GM19099 (cell line): ENCODE data around the gene PPP1R18.

ENCODE experiments used
- POLR2A ChIP-seq: IDR thresholded peaks from 3 replicates; pipeline ENCODE4 v1.6.1; 2011; ENCODE audit warnings: low read depth; ENCODE audit not compliant: insufficient read length; ENCODE audit errors: extremely low read depth

Gene PPP1R18

DNA sequence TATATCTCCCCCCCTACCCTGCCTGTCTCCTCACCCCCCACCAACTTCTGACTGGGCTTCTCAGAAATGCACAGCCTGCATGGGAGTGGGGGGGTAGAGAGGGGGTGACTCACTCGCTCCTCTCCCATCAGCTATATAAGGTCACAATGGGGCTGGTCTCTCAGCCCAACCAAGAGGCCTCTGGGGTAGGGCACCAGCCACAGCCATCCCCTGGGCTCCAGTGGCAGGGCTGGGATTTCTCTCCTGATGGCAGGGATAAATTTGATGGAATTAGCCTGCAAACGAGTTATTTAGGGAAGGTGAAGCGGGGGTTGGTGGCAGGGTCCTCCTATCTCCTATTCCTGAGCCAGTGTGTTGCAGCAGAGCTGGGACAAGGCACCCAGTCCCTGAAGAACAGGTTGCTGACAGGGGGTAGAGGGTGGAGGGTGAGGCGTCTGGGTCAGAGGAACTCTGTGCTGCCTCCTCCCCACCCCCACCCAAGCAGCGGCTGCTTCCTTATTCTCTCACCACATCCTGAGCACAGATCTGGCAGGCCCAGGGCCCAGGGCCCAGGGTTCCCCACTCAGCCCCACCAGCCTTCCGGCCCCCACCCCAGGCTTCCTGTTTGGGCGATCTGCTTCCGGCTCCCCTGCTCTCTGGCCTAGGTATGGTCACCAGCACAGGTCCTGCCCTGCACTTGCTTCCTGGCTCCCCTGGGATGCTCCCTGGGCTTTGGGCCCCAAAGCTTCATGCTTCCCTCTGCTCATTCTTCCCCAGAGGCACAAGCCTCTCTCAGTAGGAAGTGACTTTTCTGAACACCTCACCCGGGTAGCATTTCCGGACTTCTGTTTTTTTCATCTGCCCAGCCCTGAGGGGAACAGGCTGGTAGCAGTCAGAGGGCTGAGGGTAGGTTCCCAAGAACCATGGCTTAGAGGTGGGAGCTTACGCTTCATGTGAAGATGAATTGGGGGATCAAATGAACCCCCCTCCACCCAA, 4.0 kb downstream of the PPP1R18 start:
- TF ChIP-seq POLR2A, result peak; percentile 55

DNA sequence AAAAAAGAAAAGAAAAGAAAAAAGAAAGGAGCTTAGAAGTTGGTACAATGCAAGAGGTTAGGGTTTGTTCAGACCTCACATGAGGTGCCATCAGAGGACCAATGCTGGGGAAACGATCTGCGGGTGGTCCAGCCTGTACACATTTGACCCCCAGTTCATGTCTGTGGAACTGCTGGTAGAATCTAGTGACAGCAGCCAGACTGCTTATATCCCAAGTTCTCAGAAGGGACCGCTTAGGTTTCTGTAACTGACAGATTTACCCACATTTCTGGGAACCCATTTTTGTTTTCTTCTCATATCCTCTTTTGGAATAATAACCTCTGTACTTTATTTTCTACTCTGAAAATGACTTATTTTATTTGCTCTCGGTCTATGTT, 4.7 kb downstream of the PPP1R18 start:
- TF ChIP-seq POLR2A, result no peak

DNA sequence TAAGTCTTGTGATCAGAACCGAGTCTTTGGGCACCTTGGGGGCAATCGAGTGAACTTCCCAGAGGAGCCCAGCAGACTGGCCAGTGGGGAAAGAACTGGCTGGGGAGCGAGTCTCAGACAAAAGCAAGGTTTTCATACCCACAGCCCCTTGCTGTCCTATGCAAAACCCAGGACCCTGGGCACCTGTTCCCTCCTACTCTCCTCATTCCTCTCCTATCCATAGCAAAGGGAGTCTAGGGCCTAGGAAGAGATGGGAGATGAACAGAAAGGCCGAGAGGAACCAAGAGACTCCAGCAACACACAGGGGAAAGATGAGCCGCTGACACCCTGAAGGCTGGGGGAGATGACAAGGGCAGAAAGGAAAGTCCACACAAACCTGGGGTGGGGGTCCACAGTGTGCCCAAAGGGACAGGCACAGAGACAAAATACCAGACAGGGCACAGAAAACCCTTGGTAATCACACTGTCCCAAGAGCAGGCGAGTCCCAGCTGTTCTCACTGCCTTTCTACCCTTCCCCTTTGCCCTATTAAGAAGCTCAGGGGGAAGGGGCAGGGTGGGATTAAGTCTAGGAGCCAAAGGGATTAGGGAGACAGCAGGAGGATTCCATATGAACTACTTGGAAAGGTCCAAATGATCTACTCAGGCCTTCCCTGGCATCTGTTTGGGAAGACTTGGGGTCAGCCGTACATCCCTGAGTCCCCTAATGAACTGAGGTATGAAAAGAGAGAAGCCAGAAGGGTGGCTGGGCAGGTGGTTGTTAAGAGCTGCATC, 6.5 kb downstream of the PPP1R18 start:
- no peak for TF ChIP-seq POLR2A

DNA sequence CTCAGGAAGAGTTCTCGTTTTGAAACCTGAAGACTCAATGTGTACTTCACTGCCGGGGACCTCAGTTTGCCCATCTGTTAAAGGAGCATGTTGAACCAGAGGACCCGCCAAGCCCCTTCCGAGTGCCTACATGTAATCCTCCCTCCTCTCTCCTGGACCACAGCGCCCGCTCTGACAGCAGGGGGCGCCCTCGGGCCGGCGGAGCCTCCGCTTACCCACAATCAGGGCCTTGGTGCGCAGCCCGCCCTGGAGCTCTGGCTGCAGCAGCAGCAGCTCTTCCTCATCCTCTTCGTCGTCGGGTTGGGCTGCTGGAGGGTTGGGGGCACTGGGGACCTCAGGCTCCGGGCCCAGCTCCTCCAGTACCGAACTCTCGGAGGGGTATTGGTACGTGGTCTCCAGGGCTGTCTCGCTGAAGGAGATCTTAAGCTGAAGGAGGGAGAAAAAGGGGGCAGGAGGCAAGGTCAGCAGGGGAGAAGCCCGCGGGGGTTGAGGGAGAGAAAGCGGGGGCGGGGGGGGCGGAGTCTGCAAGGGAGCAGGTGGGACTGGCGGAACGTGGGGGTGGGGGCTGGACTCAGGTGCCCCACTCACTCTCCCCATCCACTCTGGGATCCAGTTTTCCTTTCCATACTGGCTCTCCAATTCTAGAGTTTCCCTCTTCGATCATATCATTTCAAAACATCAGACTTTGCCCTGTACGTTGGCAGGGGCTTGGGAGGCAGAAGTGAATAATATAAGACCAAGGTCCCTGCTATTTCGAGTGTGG, 7.3 kb downstream of the PPP1R18 start:
- no peak for TF ChIP-seq POLR2A

DNA sequence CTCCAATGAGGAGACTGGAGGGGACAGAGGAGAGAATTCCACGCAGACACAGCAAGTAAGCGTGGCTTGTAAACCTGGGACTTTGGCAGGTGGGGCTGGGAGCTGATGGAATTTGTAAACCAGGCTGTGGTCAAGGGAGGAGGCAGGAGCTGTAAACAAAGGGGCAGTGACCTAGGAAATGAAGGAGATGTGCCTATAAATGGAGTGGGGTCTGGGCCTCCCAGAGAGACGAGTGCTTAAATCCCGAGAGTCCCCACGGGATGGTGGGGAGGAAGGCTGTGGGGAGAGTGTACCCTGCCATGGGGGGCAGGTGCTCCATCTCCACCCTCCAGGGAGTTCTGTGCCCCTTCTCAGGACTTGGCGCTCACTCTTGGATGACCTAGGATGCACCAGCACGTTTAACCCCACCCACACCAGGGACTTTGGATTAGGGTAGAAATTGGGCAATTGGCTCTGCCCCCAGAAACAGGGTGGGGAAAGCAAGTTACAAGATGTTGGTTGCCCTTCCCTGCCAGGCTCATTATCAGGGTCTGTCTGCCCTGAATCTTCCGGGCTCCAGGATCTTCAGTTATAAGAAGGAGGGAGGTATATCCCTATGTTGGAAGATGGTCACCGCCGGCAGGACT, 9.7 kb downstream of the PPP1R18 start:
- no peak for TF ChIP-seq POLR2A

DNA sequence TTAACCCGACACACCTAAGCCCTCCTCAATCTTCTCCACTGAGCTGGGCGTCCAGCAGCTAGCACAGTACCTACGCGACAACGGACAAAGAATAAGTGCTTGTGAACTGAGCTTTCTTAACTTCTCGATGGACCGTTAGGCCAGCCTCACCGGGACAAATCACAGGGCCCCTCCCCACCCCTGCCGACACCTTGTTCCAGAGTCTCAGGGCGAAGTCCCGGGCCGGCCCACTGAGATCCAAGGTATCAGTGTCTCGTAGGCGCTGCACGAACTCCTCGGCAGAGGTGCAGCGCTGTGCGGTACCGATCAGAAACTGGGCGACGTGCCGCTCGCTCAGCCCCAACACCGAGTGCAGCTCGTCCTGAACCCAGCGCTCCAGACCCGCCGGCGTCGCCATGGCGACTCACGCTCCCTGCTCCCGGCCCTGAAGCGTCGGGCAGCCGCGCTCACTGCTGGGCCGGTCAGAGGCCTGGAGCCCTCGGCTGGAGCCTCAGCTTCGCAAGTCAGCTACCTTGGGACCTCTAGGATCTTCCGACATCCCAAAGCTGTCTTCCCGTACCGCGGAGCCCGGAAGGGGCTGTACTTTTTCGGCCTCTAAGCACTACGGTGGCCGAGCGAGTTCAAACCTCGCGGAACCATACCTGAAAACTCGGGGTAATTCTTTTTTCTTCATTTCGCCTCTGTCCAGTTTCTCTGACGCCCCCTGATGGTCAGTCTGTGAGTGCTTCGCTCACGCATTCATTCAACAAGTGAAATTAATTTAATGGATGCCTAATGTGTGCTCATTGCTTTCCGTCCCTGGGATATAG, 13.8 kb downstream of the PPP1R18 start, which contains the start of gene DHX16:
Gene DHX16, minus strand, starts transcription at position 562 of the 809 bp plus-strand sequence. Its CDS starts 165 bp downstream, at position 397.
- TF ChIP-seq POLR2A, result peak; percentile 75

DNA sequence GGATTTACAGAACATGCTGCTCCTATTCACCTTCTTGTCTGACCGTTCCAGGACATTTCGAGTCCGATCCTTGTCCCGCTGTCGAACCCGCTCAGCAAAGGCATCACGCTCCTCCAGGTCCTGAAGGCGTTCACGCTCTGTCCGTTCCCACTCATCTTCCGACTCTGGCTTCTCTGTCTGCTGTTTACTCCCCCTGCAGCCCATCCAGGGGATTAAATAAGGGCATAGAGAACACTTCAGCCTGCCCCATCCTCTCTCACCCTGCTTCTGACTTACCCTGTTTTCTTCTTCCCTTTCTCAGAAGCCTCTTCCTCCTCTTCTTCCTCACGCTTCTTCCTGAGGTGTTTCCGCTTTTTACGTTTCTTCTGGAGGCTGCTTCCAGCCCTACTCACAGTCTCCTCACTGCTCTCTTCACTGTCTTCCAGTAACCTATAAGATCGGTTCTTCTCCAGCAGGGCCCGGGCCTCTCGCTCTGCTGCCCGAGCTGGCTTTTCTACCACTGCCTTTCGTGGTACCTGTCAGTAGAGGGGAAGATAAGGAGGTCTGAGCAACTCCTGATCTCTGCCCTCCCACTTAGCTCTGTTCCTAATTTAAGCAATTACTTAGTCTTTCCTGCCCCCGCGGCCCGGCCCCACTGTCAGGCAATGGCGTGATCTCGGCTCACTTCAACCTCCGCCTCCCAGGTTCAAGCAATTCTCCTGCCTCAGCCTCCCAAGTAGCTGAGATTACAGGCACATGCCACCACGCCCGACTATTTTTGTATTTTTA, 15.5 kb downstream of the PPP1R18 start:
- no peak for TF ChIP-seq POLR2A

DNA sequence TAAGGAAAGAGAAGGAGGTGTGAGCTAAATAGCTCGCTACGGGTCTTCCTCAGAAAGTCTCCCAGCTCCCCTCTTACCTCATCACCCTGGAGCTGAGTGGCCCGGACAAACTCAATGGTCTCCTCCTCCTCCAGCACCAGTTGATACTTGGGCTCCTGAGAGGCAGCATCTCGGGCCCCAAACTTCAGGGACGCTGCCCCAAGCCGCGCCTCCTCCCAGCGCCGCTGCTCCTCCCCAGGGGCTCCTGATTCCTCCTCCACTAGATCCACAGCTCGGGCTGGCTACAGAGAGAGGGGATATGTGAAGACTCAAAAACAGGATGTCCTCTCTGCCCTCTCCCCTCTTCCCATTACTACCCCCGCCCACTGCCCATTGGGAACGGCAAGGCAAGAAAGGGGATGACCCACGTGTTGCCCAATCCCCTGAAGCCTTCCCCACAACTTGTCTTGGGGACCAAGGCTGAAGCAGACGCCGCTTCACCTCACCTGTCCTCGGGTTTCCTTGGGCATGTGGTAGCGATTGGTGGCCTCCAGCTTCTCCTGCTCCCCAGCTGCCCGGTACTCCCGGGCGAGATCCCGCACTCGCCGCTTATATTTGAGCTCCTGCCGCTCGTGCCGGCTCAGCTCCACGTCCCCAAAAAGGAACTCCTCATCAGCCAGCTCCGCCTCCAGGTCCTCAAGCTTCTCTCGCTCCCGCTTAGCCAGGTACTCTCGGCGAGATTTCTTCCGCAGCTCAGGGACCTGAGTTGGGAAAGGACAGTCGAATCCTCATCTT, 21.3 kb downstream of the PPP1R18 start:
- no peak for TF ChIP-seq POLR2A

DNA sequence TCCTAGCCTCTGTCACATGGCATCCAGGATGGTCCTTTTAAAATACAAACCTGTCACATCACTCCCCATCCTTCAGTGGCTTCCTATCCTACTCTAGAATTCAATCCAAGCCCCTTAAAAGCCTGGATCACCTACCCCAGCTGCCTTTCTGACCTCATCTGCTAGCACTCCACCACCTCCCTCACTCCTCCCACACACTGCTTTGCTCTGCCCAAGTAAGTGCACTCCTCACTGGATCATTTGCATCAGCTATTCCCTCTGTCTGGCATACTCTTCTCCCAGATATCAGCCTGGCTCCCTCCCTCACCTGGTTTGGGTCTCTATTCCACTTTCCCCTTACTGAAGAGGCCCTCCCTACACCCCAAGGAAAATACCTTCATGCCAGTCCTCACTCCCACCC, 29.0 kb downstream of the PPP1R18 start:
- no peak for TF ChIP-seq POLR2A

DNA sequence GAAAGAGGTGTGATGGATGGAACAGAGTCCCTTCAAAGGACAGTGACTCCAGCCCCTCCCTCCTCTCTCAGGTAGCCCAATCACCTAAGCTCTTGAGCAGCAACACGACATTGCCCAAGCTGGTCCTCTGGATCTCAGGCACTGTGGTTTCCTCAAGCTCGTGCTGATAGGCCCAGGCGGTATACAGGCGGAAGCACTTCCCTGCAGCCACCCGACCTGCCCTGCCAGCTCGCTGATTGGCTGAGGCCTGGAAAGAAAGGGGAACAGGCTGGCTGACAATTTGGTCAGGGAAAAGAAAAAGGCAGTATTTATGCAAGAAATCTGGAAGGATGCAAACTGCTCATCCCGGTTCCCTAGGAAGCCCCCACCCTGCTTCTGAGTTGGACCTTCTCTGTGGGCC, 29.9 kb downstream of the PPP1R18 start:
- TF ChIP-seq POLR2A, result no peak

DNA sequence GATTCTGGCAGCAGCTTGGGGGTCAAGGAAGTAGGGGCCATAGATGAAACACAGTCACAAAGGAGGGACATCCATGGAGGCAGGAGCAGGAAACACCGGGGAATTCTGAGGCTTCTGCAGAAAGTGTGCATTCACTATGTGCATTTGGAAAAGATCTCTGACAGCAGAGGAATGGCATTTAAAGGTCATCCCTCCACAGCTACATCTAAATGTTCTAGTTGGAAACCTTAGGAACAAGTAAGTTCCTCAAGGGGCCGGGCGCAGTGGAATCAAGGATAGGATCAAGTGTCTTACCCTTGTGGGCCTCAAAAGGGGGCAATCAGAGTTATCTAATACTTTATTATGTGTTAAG, 30.7 kb downstream of the PPP1R18 start:
- TF ChIP-seq POLR2A, result no peak
